ENCODE measurements around the gene TMEM72. TPM values are rescaled to one million over a fixed set of nuclear protein-coding genes. Genes with fewer than 3 reads are reported as not detected.
A peak's percentile ranks its signal among the peaks of the same experiment; 100 is the strongest.

TMEM72 gene
- total and polyA plus RNA-seq, 4 donors: 0.02 to 0.33 TPM; not detected in 2

- Histone ChIP-seq H3K4me3 (ENCODE audit: low read depth in 1 of 3, low read length in 3 of 3) (no peak overlapping the region), H3K27ac (ENCODE audit: low read depth in 1 of 2, low read length in 2 of 2) (no peak overlapping the region), H3K9ac (ENCODE audit: low read depth in 1 of 2, low read length in 2 of 2) (no peak overlapping the region), H3K9me3 (ENCODE audit: control insufficient read depth in 4 of 4, low read length in 3 of 4) (no peaks in the 10 kb centered on the region), H3K36me3 (ENCODE audit: control insufficient read depth in 4 of 4, insufficient read depth in 3 of 4, low read depth in 1 of 4, low read length in 3 of 4) (no peaks in the 10 kb centered on the region), H3K27me3 (ENCODE audit: control insufficient read depth in 4 of 4, insufficient read depth in 4 of 4, low read length in 3 of 4) (no peaks in the 10 kb centered on the region), H3K4me1 (ENCODE audit: control insufficient read depth in 4 of 4, insufficient read depth in 4 of 4, low read length in 3 of 4) (peaks cover 1 to 6% (median 3%) of the 10 kb centered on the region in 4 donors)
- peak; percentile 28 for TF ChIP-seq YY1 (IDR thresholded peaks at IDR 0.05)
- no peak for TF ChIP-seq RXRA (IDR thresholded peaks at IDR 0.05)
- no peak for TF ChIP-seq RAD21 (IDR thresholded peaks at IDR 0.05)
- TF ChIP-seq, protein P1, sequence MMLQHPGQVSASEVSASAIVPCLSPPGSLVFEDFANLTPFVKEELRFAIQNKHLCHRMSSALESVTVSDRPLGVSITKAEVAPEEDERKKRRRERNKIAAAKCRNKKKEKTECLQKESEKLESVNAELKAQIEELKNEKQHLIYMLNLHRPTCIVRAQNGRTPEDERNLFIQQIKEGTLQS (IDR thresholded peaks at IDR 0.05): peak; percentile 66
- TF ChIP-seq HNF4A (conservative IDR thresholded peaks at IDR 0.05): no peak
- DNase-seq (ENCODE audit: low spot score): peak; percentile 13
- WGBS: 79% methylated on average over 9 of the region's 9 CpGs
Observed at GRCh38 chr10:44935201-44935965, 24.2 kb downstream of the TMEM72 start.

DNA sequence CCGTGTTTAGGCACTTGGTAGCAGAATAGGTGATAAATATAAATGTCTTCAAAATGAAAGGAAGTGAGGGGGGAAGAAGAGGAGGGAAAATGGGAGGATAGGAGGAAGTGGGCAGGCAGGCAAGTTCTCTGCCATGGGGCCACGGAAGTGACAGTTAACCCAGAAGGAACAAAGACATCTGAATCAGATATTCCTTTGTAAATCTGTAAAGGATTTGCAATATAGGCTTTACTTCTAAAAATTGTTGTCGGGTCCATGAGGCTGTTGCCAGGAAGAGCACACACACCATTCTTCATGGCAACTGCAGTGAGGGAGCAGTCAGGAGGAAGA, 24.8 kb downstream of the TMEM72 start:
- Histone ChIP-seq H3K27ac (ENCODE audit: low read depth in 1 of 2, low read length in 2 of 2) (no peak overlapping the region), H3K9me3 (ENCODE audit: control insufficient read depth in 4 of 4, low read length in 3 of 4) (no peaks in the 10 kb centered on the region), H3K9ac (ENCODE audit: low read depth in 1 of 2, low read length in 2 of 2) (no peak overlapping the region), H3K4me1 (ENCODE audit: control insufficient read depth in 4 of 4, insufficient read depth in 4 of 4, low read length in 3 of 4) (peaks cover 1 to 6% (median 3%) of the 10 kb centered on the region in 4 donors), H3K36me3 (ENCODE audit: control insufficient read depth in 4 of 4, insufficient read depth in 3 of 4, low read depth in 1 of 4, low read length in 3 of 4) (no peaks in the 10 kb centered on the region), H3K4me3 (ENCODE audit: low read depth in 1 of 3, low read length in 3 of 3) (no peak overlapping the region), H3K27me3 (ENCODE audit: control insufficient read depth in 4 of 4, insufficient read depth in 4 of 4, low read length in 3 of 4) (no peaks in the 10 kb centered on the region)
- 41% methylated on average over 3 of the region's 3 CpGs for WGBS
- TF ChIP-seq TAF1 (conservative IDR thresholded peaks at IDR 0.05) (no peak), RAD21 (IDR thresholded peaks at IDR 0.05) (no peak), YY1 (IDR thresholded peaks at IDR 0.05) (peak; percentile 8), FOXA2 (IDR thresholded peaks at IDR 0.05) (no peak)
- TF ChIP-seq, protein P2, sequence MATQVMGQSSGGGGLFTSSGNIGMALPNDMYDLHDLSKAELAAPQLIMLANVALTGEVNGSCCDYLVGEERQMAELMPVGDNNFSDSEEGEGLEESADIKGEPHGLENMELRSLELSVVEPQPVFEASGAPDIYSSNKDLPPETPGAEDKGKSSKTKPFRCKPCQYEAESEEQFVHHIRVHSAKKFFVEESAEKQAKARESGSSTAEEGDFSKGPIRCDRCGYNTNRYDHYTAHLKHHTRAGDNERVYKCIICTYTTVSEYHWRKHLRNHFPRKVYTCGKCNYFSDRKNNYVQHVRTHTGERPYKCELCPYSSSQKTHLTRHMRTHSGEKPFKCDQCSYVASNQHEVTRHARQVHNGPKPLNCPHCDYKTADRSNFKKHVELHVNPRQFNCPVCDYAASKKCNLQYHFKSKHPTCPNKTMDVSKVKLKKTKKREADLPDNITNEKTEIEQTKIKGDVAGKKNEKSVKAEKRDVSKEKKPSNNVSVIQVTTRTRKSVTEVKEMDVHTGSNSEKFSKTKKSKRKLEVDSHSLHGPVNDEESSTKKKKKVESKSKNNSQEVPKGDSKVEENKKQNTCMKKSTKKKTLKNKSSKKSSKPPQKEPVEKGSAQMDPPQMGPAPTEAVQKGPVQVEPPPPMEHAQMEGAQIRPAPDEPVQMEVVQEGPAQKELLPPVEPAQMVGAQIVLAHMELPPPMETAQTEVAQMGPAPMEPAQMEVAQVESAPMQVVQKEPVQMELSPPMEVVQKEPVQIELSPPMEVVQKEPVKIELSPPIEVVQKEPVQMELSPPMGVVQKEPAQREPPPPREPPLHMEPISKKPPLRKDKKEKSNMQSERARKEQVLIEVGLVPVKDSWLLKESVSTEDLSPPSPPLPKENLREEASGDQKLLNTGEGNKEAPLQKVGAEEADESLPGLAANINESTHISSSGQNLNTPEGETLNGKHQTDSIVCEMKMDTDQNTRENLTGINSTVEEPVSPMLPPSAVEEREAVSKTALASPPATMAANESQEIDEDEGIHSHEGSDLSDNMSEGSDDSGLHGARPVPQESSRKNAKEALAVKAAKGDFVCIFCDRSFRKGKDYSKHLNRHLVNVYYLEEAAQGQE (IDR thresholded peaks at IDR 0.05): no peak
- peak; percentile 27 for DNase-seq (ENCODE audit: low spot score)

DNA sequence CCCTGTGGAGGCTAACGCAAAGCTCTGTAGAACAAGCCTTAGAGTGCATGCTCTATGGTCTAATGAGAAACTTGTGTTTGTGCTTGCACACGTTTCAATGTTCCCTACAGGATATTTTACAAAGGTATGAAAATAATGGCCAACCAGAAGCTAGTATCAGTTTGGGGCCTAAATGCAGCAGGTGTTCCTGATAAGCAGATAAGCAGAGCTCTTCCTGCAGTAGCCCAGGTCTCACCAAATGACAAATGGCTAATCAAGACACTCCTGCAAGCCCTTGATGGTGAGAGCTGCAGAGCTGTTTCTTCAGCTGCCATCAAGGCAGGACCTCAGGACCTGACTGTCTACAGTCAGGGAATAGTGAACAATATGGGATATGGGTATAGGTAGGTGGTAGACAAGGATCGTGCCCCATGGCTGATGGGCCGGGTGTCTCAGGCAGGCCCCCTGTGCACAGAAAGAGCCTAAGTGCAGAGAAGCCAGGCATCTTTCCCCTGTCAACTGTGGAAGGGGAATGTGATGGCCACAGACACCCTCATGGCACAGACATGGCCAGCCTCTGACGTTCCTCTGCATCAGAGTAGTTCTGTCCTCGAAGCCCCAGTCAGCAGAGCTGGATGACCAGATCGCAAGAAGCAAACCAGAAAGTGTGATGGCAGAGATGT, 25.3 kb downstream of the TMEM72 start:
- Histone ChIP-seq H3K4me1 (ENCODE audit: control insufficient read depth in 4 of 4, insufficient read depth in 4 of 4, low read length in 3 of 4) (peaks cover 1 to 6% (median 3%) of the 10 kb centered on the region in 4 donors), H3K9ac (ENCODE audit: low read depth in 1 of 2, low read length in 2 of 2) (no peak overlapping the region), H3K36me3 (ENCODE audit: control insufficient read depth in 4 of 4, insufficient read depth in 3 of 4, low read depth in 1 of 4, low read length in 3 of 4) (no peaks in the 10 kb centered on the region), H3K4me3 (ENCODE audit: low read depth in 1 of 3, low read length in 3 of 3) (no peak overlapping the region), H3K27me3 (ENCODE audit: control insufficient read depth in 4 of 4, insufficient read depth in 4 of 4, low read length in 3 of 4) (no peaks in the 10 kb centered on the region), H3K27ac (ENCODE audit: low read depth in 1 of 2, low read length in 2 of 2) (no peak overlapping the region), H3K9me3 (ENCODE audit: control insufficient read depth in 4 of 4, low read length in 3 of 4) (no peaks in the 10 kb centered on the region)
- TF ChIP-seq MAX (IDR thresholded peaks at IDR 0.05): no peak
- TF ChIP-seq, protein P2 (IDR thresholded peaks at IDR 0.05): no peak
- no peak for TF ChIP-seq FOXA2 (IDR thresholded peaks at IDR 0.05)
- TF ChIP-seq SP1 (IDR thresholded peaks at IDR 0.05): no peak
- no peak for TF ChIP-seq FOXA1 (IDR thresholded peaks at IDR 0.05)
- no peak for TF ChIP-seq NR2F2 (IDR thresholded peaks at IDR 0.05)
- no peak for TF ChIP-seq RAD21 (IDR thresholded peaks at IDR 0.05)
- TF ChIP-seq TAF1 (conservative IDR thresholded peaks at IDR 0.05): no peak
- TF ChIP-seq EGR1 (IDR thresholded peaks at IDR 0.05; ENCODE audit: low read depth in 2 of 2): no peak
- TF ChIP-seq HNF4A (conservative IDR thresholded peaks at IDR 0.05): no peak
- TF ChIP-seq, protein P1 (IDR thresholded peaks at IDR 0.05): no peak
- TF ChIP-seq YY1 (IDR thresholded peaks at IDR 0.05): no peak
- 91% methylated on average over 7 of the region's 7 CpGs for WGBS
- DNase-seq (ENCODE audit: low spot score): peak; percentile 21
